ENCODE results near the gene LMAN1L. TPM values are rescaled to one million over a fixed set of nuclear protein-coding genes. Genes with fewer than 3 reads are reported as not detected.
A peak's percentile ranks its signal among the peaks of the same experiment; 100 is the strongest.

The LMAN1L gene
- total RNA-seq, 4 donors from 2014 or later, result not detected

GRCh38 chr15:74777769-74778598, 34.7 kb upstream of the LMAN1L start:
- H3K27me3 ChIP-seq, result no peaks in the 10 kb centered on the region
- H3K4me3 ChIP-seq, result no peak overlapping the region
- in situ Hi-C loops (cut with MboI; ENCODE audit: low sequenced_read_pairs in 4 of 4), result loop anchor here in 3 of 4 donors (5.0 to 10.0 kb wide), 3 partner anchors 64 to 167 kb away; partner anchors contain the start of gene ULK3 (in 1 of the 3)
- no peak for TF ChIP-seq CTCF (IDR thresholded peaks at IDR 0.05 in 4 of 5, conservative IDR thresholded peaks at IDR 0.05 in 1 of 5)
- no peak for TF ChIP-seq POLR2A (IDR thresholded peaks at IDR 0.05)
- no peak overlapping the region for H3K27ac ChIP-seq
- ATAC-seq (no peak), DNase-seq (no peak)
- intact Hi-C loops (cut with DNase I; ENCODE audit: low total_unique reads), result no loop called here
- H3K4me1 ChIP-seq, result peaks cover 17 to 22% of the 10 kb centered on the region in 2 donors
- no peaks in the 10 kb centered on the region for H3K9me3 ChIP-seq
- H3K36me3 ChIP-seq, result no peaks in the 10 kb centered on the region

DNA sequence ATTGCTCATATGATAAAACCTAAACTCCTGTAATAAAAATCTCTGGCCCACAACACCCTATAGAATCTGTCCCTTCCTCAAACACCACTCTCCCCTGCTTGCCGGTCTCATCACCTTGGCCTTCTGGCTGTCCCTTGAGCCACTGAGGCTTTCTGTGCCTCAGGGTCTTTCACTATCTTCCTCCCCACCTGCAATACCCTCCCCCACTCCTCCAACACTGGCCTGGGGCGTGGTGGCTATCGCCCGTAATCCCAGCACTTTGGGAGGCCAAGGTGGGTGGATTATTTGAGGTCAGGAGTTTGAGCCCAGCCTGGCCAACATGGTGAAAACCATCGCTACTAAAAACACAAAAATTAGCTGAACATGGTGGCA, 34.0 kb upstream of the LMAN1L start:
- no peak for ATAC-seq
- H3K27me3 ChIP-seq, result no peaks in the 10 kb centered on the region
- H3K27ac ChIP-seq, result no peak overlapping the region
- DNase-seq, result no peak
- H3K36me3 ChIP-seq, result no peaks in the 10 kb centered on the region
- intact Hi-C loops (cut with DNase I; ENCODE audit: low total_unique reads) (no loop called here), in situ Hi-C loops (cut with MboI; ENCODE audit: low sequenced_read_pairs in 4 of 4) (loop anchor here in 3 of 4 donors (5.0 to 10.0 kb wide), 3 partner anchors 64 to 166 kb away; partner anchors contain the start of gene ULK3 (in 1 of the 3))
- no peaks in the 10 kb centered on the region for H3K9me3 ChIP-seq
- no peak overlapping the region for H3K4me3 ChIP-seq
- no peak for TF ChIP-seq CTCF (IDR thresholded peaks at IDR 0.05 in 4 of 5, conservative IDR thresholded peaks at IDR 0.05 in 1 of 5)
- no peak for TF ChIP-seq POLR2A (IDR thresholded peaks at IDR 0.05)
- H3K4me1 ChIP-seq, result peaks cover 23 to 28% of the 10 kb centered on the region in 2 donors

DNA sequence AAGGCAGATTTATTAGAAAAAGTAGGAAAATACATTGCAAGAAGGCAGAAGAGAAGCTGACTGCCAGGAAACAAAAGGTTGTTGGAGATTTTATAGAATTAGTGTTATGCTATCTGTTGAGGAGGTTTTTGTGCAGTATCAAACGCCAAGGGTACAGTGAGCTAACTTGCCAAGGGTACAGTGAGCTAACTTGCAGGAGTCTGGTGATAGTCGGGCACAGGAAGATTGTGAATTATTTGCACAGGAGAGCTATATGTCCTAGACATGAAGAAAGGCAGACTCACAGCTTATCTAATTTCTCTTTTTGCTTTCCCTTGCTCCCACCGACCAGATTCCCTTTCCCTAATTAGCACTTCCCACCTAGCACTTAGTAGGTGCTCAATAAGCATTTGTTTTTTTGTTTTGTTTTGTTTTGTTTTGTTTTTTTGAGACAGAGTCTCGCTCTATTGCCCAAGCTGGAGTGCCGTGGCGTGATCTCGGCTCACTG, 33.4 kb upstream of the LMAN1L start:
- DNase-seq, result no peak
- Histone ChIP-seq H3K9me3 (no peaks in the 10 kb centered on the region), H3K36me3 (no peaks in the 10 kb centered on the region), H3K4me3 (no peak overlapping the region), H3K27me3 (no peaks in the 10 kb centered on the region), H3K4me1 (peaks cover 29 to 34% of the 10 kb centered on the region in 2 donors), H3K27ac (no peak overlapping the region)
- in situ Hi-C loops (cut with MboI; ENCODE audit: low sequenced_read_pairs in 4 of 4) (loop anchor here in 3 of 4 donors (5.0 to 10.0 kb wide), 3 partner anchors 63 to 166 kb away; partner anchors contain the start of gene ULK3 (in 1 of the 3)), intact Hi-C loops (cut with DNase I; ENCODE audit: low total_unique reads) (no loop called here)
- ATAC-seq, result no peak
- TF ChIP-seq POLR2A (IDR thresholded peaks at IDR 0.05) (no peak), CTCF (IDR thresholded peaks at IDR 0.05 in 4 of 5, conservative IDR thresholded peaks at IDR 0.05 in 1 of 5) (no peak)

- no peaks in the 10 kb centered on the region for H3K36me3 ChIP-seq
- no peaks in the 10 kb centered on the region for H3K9me3 ChIP-seq
- H3K27ac ChIP-seq, result peak overlapping the region in 1 of 4 donors; percentile 81
- no peaks in the 10 kb centered on the region for H3K27me3 ChIP-seq
- H3K4me3 ChIP-seq, result peak overlapping the region in 3 of 4 donors; percentile 43 to 76 (median 62)
- DNase-seq (no peak), ATAC-seq (no peak)
- intact Hi-C loops (cut with DNase I; ENCODE audit: low total_unique reads), result loop anchor here (5.0 to 10.0 kb wide), 3 partner anchors 62 to 236 kb away; partner anchors contain the start of genes ARID3B, COX5A and ULK3
- in situ Hi-C loops (cut with MboI; ENCODE audit: low sequenced_read_pairs in 4 of 4), result loop anchor here in 1 of 4 donors (5.0 kb wide), 1 partner anchor 167 kb away; no protein-coding TSS in a partner anchor
- H3K4me1 ChIP-seq, result peaks cover 45 to 48% of the 10 kb centered on the region in 2 donors
- TF ChIP-seq CTCF (IDR thresholded peaks at IDR 0.05 in 4 of 5, conservative IDR thresholded peaks at IDR 0.05 in 1 of 5) (no peak), POLR2A (IDR thresholded peaks at IDR 0.05) (no peak)
These were observed 31.9 kb upstream of the LMAN1L start for GRCh38 chr15:74780523-74781430.
